Pancreas (tissue), 10 donors: ENCODE results near the gene SSBP3. TPM values are rescaled to one million over a fixed set of nuclear protein-coding genes. Genes with fewer than 3 reads are reported as not detected.

Source experiments
- ATAC-seq, 4 donors: fragments of 200-7000 bp; cut with Tn5 transposase; one replicate each; pipeline versions ENCODE4 v1.8.0 to v1.9.1; 2020; ENCODE audit warnings: mild to moderate bottlenecking in 4 of 4, moderate library complexity in 4 of 4
- DNase-seq, 6 donors: peaks; one replicate each; pipeline ENCODE4 v3.0.0-alpha.2; 2020
- FAIRE-seq: peaks from 2 replicates; lab custom pipeline; 2012; peaks lifted over from hg19 to GRCh38; lab: Jason Lieb, UNC
- H3K27ac ChIP-seq, 4 donors: fragments of 200-600 bp; sonication (generic); 1 replicate in 3 of 4; 2 replicates in 1 of 4; pipeline versions ENCODE4 v1.5.0 to v1.8.0; 2020
- H3K27me3 ChIP-seq, 4 donors: fragments of 200-600 bp; one replicate each; pipeline ENCODE4 v1.8.0; 2021
- H3K36me3 ChIP-seq, 3 donors: fragments of 200-600 bp; sonication (generic) in 1 of 3; one replicate each; pipeline versions ENCODE4 v1.5.0 to v1.8.0; 2020 to 2021
- H3K4me1 ChIP-seq, 3 donors: fragments of 200-600 bp; one replicate each; pipeline ENCODE4 v1.8.0; 2021
- H3K4me3 ChIP-seq, 4 donors: fragments of 200-600 bp; sonication (generic) in 2 of 4; one replicate each; pipeline versions ENCODE4 v1.5.0 to v1.8.0; 2020 to 2021
- H3K9me3 ChIP-seq, 4 donors: fragments of 200-600 bp; one replicate each; pipeline ENCODE4 v1.8.0; 2021
- WGBS, 2 donors: extraction: QIAGEN DNeasy Blood & Tissue Kit; methylation state at CpG; one replicate each; pipeline ENCODE4 v1.1.7; 2013; 5-methylcytosine and 5-hydroxymethylcytosine counted together
- intact Hi-C, 3 donors: fragments of 100-400 bp; cut with DNase I; formaldehyde crosslinking; loops; one replicate each; pipeline versions ENCODE4 v1.11.1 to v1.14.2; 2022
- polyA plus RNA-seq, 2 donors: library from polyadenylated mRNA; stranded (reverse); fragments of 200-250 nt; gene quantifications; one replicate each; pipeline ENCODE4 v1.2.3, GENCODE V29; 2013
- total RNA-seq, 6 donors: library from RNA; stranded (reverse); fragmentation: NEBNext Ultra II Directional in 4 of 6; extraction: Animal tissue kit (Norgen Biotek cat#: 25700) in 4 of 6; gene quantifications; one replicate each; pipeline versions ENCODE4 v1.2.1 to v1.2.4, GENCODE V29; 2021 to 2023
- TF ChIP-seq, protein P1 (sequence below), 4 donors: fragments of 200-600 bp; sonication (generic) in 3 of 4; IDR thresholded peaks; one replicate each; pipeline versions ENCODE4 v1.5.0 to v1.8.0; 2021; ENCODE audit warnings: antibody characterized with exemption in 4 of 4
- donor health status: healthy with polysubstance abuse.
- donor health status: DM: no; HTN: no; CAD: no; lungs with moderate emphysema.
- donor health status: DM: no; HTN: no; CAD: no.
- donor health status: control.
- donor health status: control.
- donor health status: Bipolar disorder and iron deficiency.
- donor health status: DM: yes; HTN: yes; CAD: no.
- donor health status: DM: no; HTN: no; CAD: no.
- donor health status: DM: no; HTN: no; CAD: no.
- donor health status: DM: yes; HTN: yes; CAD: no.

SSBP3 gene
- total and polyA plus RNA-seq, 8 donors, result 16.4 to 31.0 (median 22.9) TPM

- Histone ChIP-seq H3K27me3 (no peaks in the 10 kb centered on the region), H3K9me3 (no peaks in the 10 kb centered on the region), H3K36me3 (no peaks in the 10 kb centered on the region), H3K27ac (no peak overlapping the region), H3K4me1 (peaks cover 10 to 15% (median 13%) of the 10 kb centered on the region in 3 donors), H3K4me3 (no peak overlapping the region)
- TF ChIP-seq, protein P1, sequence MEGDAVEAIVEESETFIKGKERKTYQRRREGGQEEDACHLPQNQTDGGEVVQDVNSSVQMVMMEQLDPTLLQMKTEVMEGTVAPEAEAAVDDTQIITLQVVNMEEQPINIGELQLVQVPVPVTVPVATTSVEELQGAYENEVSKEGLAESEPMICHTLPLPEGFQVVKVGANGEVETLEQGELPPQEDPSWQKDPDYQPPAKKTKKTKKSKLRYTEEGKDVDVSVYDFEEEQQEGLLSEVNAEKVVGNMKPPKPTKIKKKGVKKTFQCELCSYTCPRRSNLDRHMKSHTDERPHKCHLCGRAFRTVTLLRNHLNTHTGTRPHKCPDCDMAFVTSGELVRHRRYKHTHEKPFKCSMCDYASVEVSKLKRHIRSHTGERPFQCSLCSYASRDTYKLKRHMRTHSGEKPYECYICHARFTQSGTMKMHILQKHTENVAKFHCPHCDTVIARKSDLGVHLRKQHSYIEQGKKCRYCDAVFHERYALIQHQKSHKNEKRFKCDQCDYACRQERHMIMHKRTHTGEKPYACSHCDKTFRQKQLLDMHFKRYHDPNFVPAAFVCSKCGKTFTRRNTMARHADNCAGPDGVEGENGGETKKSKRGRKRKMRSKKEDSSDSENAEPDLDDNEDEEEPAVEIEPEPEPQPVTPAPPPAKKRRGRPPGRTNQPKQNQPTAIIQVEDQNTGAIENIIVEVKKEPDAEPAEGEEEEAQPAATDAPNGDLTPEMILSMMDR (IDR thresholded peaks at IDR 0.05), result no peak
- no peak for ATAC-seq
- 82 to 95% methylated on average over 6 of the region's 6 CpGs for WGBS, 2 donors
- DNase-seq, result no peak
- intact Hi-C loops, result no loop called here
- no peak for FAIRE-seq
Measured at GRCh38 chr1:54224233-54224632, 182.0 kb downstream of the SSBP3 start.

GRCh38 chr1:54223441-54224202 lies 182.6 kb downstream of the SSBP3 start:
- Histone ChIP-seq H3K9me3 (no peaks in the 10 kb centered on the region), H3K4me3 (no peak overlapping the region), H3K27ac (no peak overlapping the region), H3K4me1 (peaks cover 13 to 21% (median 16%) of the 10 kb centered on the region in 3 donors), H3K36me3 (no peaks in the 10 kb centered on the region), H3K27me3 (no peaks in the 10 kb centered on the region)
- DNase-seq, result no peak
- no peak for ATAC-seq
- no peak for FAIRE-seq
- intact Hi-C loops, result no loop called here
- whole genome bisulfite sequencing, 2 donors, result 91 to 92% methylated on average over 15 to 16 of the region's 16 CpGs
- TF ChIP-seq, protein P1 (IDR thresholded peaks at IDR 0.05), result no peak

GRCh38 chr1:54222711-54223110 lies 183.5 kb downstream of the SSBP3 start:
- no peak overlapping the region for H3K27ac ChIP-seq
- no peak for DNase-seq
- intact Hi-C loops, result no loop called here
- WGBS, 2 donors, result 75 to 81% methylated on average over 6 of the region's 6 CpGs
- no peaks in the 10 kb centered on the region for H3K9me3 ChIP-seq
- H3K4me1 ChIP-seq, result peaks cover 13 to 20% (median 17%) of the 10 kb centered on the region in 3 donors
- no peak for FAIRE-seq
- TF ChIP-seq, protein P1 (IDR thresholded peaks at IDR 0.05), result no peak
- H3K27me3 ChIP-seq, result no peaks in the 10 kb centered on the region
- ATAC-seq, result no peak
- H3K4me3 ChIP-seq, result no peak overlapping the region
- H3K36me3 ChIP-seq, result peaks cover 0 to 7% (median 3%) of the 10 kb centered on the region in 3 donors

GRCh38 chr1:54221867-54222484 lies 184.2 kb downstream of the SSBP3 start:
- intact Hi-C loops, result no loop called here
- H3K4me3 ChIP-seq, result no peak overlapping the region
- FAIRE-seq (no peak), DNase-seq (no peak), ATAC-seq (no peak)
- peaks cover 9 to 17% (median 16%) of the 10 kb centered on the region in 3 donors for H3K4me1 ChIP-seq
- 95 to 100% methylated on average over 6 to 7 of the region's 7 CpGs for WGBS, 2 donors
- no peak overlapping the region for H3K27ac ChIP-seq
- H3K27me3 ChIP-seq, result no peaks in the 10 kb centered on the region
- TF ChIP-seq, protein P1 (IDR thresholded peaks at IDR 0.05), result no peak
- H3K36me3 ChIP-seq, result peaks cover 0 to 15% (median 8%) of the 10 kb centered on the region in 3 donors
- H3K9me3 ChIP-seq, result no peaks in the 10 kb centered on the region
